Posterior vena cava (tissue), 2 donors: Measurements from ENCODE around the gene DRD1. TPM values are rescaled to one million over a fixed set of nuclear protein-coding genes. Genes with fewer than 3 reads are reported as not detected.

Experiments used
- DNase-seq: peaks from one replicate; pipeline ENCODE4 v3.0.0-alpha.2; 2020; ENCODE audit warnings: low spot score
- intact Hi-C, 2 donors: fragments of 100-400 bp; cut with DNase I; formaldehyde crosslinking; loops; one replicate each; pipeline versions ENCODE4 v1.14.1 to v1.14.2; 2022 to 2023
- long read RNA-seq, 2 donors: library from polyadenylated mRNA; unstranded; transcript quantifications; one replicate each; pipeline ENCODE4 v2.0.0, GENCODE V29; 2020 to 2021
- total RNA-seq, 2 donors: library from RNA; stranded (reverse); fragmentation: NEBNext Ultra II Directional; extraction: Animal tissue kit (Norgen Biotek cat#: 25700); gene quantifications; one replicate each; pipeline ENCODE4 v1.2.1, GENCODE V29; 2021
- donor health status: DM: yes; HTN: yes; CAD: no.
- donor health status: DM: yes; HTN: yes; CAD: no.

Gene DRD1
- total RNA-seq, result under 1 TPM; 0.14 to 0.29 TPM
- long read RNA-seq, donor 1, result 0 reads
- long read RNA-seq, donor 2, result 0 reads

DNA sequence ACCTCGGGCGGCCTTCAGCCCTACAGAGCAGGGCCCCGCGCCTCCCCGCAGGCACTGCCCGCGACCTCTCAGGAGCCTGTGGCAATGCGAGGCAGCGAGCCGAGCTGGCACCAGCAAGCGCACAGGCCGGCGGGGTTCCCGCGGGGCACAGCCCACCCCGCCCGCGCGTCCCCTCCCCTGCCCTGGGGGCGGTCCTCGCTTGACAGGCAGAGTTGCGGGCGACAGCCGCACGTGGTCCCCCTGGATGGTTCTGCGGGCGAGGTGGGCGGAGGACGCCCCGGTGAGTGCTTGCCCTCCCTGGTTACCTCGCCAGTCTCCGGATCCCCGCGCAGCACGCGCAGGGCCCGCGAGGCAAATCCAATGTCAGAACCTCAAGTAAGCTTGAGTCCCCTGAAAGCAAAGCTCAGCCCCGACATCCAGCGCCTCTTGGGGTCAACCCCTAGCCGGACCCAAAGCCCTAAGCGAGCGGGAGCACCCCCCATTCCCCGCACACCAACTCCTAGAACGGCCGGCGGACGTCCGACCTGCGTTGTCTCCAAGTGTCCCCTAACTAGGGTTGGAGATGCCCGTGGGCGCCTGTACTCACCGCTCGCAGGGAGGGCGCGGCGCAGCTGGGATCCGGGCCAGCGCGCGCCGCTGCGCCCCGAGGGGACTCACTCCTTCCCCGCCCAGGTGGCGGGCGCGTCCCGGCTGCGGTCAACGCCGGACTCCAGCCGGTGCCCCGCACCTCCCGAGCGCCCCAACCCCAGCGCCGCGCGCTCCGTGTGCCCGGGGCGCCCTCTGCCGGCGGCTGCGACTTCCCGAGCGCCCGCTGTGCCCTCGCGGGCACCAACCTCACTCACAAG lies at the start of gene DRD1:
TSS of gene DRD1 (minus strand) at position 123 of the 845 bp plus-strand sequence. CDS start 1,083 bp downstream, outside the sequence.
- DNase-seq, result no peak
- intact Hi-C loops, result loop anchor here in 1 of 2 donors (2.0 kb wide), 1 partner anchor 493 kb away; no protein-coding TSS in a partner anchor

DNA sequence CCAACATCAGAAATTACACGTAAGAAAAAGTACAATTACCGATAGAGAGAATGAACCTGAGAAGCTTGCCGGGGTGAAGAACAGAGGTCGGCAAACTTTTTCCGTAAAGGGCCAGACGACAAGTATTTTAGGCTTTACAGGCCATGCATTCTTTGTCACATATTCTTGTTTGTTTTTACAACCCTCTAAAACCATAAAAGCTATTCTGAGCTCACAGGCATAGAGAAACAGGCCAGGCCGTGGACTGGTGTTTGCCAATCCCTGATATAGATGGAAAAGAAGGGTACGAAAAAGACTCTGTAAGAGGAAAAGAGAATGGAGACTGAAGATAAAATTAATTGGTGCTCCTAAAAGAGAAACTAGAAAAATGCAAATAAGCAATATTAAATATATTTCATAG lies 49.7 kb upstream of the DRD1 start:
- no peak for DNase-seq
- intact Hi-C loops, result no loop called here

DNA sequence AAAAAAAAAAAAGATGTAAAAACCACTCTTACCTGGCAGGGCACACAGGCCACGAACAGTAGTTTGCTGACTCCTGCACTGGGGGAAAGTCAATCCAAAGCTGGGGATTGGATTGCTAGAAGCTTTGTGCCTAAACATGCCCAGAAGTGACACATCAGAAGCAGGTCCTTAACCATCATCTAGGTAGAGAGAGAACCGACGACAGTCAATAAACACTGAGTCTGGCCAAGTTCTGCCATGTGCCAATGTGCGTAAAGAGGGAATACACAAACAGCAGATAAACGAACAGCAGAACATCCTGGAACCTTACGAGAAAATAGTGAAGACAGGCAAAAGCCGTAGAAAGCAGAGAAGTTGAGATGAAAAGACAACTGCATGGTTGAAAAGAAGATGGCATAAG lies 49.3 kb upstream of the DRD1 start:
- DNase-seq, result no peak
- intact Hi-C loops, result no loop called here

DNA sequence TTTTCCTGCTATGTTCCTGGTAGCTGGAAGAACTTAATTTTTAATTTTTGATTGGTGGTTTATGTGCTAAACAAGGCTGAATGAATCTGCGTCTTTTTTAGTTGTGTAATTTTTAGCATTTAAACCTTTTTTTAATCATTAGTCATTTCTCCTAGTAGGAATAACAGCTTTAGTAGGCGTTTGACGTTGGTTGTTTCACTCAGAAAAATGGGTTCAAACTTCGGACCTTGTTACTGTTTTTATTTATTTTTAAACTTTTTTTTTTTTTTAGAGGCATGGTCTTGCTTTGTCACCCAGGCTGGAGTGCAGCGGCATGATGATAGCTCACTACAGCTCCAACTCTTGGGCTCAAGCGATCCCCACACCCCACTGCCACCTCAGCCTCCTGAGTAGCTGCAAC lies 47.2 kb upstream of the DRD1 start:
- intact Hi-C loops, result no loop called here
- DNase-seq, result no peak

GRCh38 chr5:175489693-175490443 lies 45.9 kb upstream of the DRD1 start:
- no peak for DNase-seq
- intact Hi-C loops, result no loop called here

DNA sequence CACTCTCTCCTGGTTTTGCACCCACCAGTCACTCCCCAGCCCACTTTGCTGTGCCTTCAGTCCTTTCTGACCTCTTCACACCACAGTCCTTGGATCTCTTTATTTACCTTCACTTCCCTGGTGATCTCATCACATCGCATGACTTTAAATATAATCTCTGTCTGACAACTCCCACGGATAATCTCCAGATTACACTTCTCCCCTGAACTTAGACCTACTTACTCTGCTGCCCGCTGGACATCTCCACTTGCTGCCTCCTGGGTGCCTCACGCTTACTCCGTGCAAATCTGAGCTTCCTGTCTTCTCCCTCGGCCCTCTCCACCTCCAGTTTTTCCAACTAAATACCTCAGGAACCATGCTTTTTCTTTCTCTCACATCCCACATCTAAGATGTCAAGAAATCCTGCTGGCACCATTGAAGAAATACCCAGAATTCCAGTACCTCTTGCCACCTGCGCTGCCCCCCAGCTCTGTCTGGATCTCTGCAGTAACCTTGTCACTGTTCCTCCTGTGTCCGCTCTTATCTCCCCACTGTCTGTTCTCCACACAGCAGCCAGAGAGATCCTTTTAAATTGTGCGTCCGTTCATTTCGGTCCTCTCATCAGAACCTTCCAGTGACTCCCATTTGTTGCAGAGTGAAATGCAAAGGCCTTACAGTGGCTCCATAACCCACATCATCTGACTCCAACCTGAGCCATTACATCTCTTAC lies 43.7 kb upstream of the DRD1 start:
- intact Hi-C loops, result no loop called here
- no peak for DNase-seq

GRCh38 chr5:175485631-175486030 lies 41.6 kb upstream of the DRD1 start:
- intact Hi-C loops, result no loop called here
- DNase-seq, result no peak

DNA sequence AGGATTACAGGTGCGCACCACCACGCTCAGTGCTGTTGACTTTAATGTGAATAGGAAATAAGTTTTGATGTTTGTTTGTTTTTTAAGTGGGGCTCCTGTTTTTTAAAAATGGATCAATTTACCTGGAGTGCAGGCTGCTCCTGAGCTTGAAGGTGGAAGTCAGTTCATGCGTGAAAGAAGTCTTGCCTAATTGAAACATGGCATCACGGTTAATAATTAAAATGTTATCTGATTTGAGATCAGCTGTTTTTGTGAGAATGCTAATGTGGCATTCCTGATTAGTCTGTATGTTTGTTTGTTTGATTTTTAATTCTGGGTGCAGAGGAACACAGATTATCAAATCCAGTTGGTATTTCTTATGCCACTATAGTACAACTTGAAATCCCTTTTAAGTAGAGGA lies 40.8 kb upstream of the DRD1 start:
- intact Hi-C loops, result no loop called here
- no peak for DNase-seq

DNA sequence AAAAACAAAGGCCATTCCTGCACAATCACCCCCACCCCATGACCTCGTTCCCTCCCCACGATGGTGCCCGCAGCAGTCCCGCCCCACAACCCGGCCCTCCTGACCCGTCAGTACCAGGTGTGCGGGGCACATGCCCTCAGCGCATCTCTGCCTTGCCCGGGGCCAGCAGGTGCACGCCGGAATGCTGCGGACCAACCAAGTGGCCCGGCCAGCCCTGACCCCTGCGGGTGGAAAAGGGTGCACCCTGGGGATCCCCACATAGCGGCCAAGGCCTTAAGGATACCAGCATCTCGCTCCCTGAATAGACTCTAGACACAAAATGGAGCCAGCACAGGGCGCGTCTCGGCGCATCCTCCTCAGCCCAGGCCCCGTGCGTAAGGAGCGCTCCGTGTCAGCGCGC lies 40.3 kb upstream of the DRD1 start:
- intact Hi-C loops, result no loop called here
- DNase-seq, result no peak

DNA sequence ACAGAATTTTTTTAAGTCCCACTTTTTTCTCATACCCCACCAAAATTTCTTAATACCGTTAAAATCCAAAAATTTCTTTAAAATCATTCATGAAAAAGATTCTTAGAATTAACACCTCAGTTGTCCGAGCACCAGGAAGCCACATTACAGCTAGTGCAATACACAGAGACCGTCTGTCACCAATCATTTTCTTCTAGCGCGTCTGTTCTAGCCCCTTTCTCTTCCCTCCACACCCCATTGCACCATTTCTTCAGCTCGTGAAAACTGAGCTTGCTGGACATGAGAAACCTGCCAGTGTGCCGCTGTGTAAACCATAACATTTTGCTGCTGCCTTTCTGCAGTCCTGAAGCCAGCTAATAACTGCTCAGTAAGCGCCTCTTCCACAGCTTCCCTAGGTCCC lies 39.4 kb upstream of the DRD1 start:
- DNase-seq, result no peak
- intact Hi-C loops, result no loop called here

DNA sequence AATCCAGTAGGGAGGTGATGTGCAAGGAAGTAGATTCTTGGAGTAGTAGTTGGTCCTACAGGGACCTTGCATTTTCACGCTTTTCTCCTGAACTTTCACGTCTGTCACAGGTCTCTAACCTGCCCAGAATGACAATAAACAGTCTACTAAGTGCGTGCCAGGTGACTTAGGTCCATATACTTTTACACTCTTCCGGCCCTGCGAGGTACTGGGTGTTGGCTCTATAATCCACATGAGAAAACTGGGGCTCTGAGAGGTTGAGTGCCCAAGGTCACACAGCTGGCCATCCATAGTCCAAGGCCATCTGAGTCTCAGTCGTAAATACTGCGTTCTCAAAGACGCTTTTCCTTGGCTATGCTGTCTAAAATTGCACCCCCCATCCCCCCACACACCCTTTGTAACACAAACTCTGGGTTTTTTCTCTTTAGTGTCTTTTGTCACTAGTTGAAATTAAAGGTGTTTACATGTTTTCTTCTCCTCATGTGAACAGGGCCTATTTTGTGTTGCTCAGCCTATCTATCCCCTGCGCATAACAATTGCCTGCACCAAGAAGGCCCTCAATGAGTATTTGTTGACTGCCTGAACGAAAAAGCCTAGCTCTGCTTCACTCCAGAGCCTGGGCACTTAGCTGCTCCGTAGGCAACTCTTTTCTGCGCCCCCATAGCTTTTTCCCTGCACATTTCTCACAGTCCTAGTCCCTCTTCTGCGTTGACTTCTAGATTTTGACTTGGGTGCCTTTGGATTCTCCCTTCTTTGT lies 35.3 kb upstream of the DRD1 start:
- no peak for DNase-seq
- intact Hi-C loops, result no loop called here

- DNase-seq, result peak; percentile 93
- intact Hi-C loops, result no loop called here
Observed at GRCh38 chr5:175478384-175479124, 34.6 kb upstream of the DRD1 start, which contains the start of gene SFXN1. SFXN1 (plus strand) TSS chr5:175478560; CDS start chr5:175492104, 13,544 bp downstream.

DNA sequence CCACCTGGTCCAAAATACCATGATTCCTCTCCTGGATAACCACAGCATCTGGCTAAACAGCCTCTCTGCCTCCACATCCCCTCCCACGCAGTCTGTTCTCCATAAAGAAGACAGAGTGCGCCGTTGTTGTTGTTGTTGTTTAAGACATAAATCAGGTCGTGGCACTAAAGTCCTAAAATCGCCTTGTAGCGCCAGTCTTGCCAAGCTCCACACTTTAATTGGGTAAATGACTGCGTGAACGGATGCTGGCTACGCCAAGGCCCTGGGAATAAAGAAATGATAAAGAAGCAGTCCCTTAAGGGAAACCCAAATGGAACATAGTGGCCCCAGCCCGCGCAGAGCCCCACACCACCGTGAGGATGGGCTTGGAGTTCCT lies 34.0 kb upstream of the DRD1 start:
- DNase-seq, result no peak

GRCh38 chr5:175477440-175477839 lies 33.5 kb upstream of the DRD1 start:
- intact Hi-C loops, result no loop called here
- no peak for DNase-seq

More for the DNA sequence above, 34.0 kb upstream of the DRD1 start:
- intact Hi-C loops, result no loop called here

- no peak for DNase-seq
- intact Hi-C loops, result no loop called here
Observed at GRCh38 chr5:175475248-175475647, 31.3 kb upstream of the DRD1 start.

- intact Hi-C loops, result no loop called here
- DNase-seq, result no peak
Observed at GRCh38 chr5:175472378-175472777, 28.4 kb upstream of the DRD1 start.

- intact Hi-C loops, result no loop called here
- DNase-seq, result no peak
Observed at GRCh38 chr5:175471628-175472027, 27.6 kb upstream of the DRD1 start.

DNA sequence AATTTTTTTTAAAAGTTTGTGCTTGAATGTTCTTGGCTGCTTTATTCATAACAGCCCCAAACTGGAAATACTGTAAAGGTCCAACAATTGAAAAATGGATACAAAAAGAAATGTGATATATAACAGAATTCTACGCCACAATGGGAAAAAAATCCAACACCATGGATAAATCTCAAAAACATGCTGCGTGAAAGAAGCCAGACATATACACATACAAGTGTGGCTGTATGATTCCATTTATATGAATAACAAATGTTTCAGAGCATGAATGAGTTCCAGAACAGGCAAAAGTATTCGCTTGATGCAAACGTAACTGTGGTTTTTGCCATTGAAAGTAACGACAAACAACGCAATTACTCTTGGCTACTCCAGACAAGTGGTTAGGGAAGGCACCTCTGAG lies 27.2 kb upstream of the DRD1 start:
- intact Hi-C loops, result no loop called here
- DNase-seq, result no peak

DNA sequence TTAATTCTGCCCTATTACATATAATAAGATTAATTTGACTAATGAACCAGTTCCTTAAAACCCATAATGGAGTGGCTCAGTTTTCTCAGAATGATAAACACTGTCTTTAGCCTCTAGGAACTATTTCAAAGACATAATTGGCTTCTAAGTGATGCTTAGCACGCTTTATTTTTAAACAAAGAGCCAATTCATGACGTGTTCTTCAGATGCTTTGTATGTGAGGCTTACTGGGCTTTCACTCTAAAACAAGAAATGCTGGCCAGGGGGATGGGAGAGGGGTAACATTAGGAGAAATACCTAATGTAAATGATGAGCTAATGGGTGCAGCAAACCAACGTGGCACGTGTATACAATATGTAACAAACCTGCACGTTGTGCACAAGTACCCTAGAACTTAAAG lies 26.8 kb upstream of the DRD1 start:
- intact Hi-C loops, result no loop called here
- no peak for DNase-seq
